SJCRH30 (cell line): Measurements from ENCODE around the gene PYGO2. TPM values are rescaled to one million over a fixed set of nuclear protein-coding genes. Genes with fewer than 3 reads are reported as not detected.
"Not testable (repeated sequence)": the region's sequence is repeated elsewhere in the genome, so short reads cannot be mapped to it uniquely, and the experiment has no call there.

Experiments used
- DNase-seq, 2 experiments: peaks; one replicate each; pipeline ENCODE4 v3.0.0-alpha.2; 2015 to 2020
- H3K27ac ChIP-seq: fragments of 250-450 bp; sonication (Bioruptor Pico); 2 replicates; pipeline ENCODE4 v1.5.1; 2020; ENCODE audit warnings: mild to moderate bottlenecking, moderate library complexity
- H3K27me3 ChIP-seq: fragments of 250-450 bp; sonication (Bioruptor Pico); 2 replicates; pipeline ENCODE4 v1.5.1; 2020; ENCODE audit warnings: mild to moderate bottlenecking, moderate library complexity
- H3K36me3 ChIP-seq: fragments of 250-450 bp; sonication (Bioruptor Pico); 2 replicates; pipeline ENCODE4 v1.5.1; 2020; ENCODE audit warnings: mild to moderate bottlenecking, moderate library complexity
- H3K4me1 ChIP-seq: fragments of 250-450 bp; sonication (Bioruptor Pico); 2 replicates; pipeline ENCODE4 v1.5.1; 2020; ENCODE audit warnings: mild to moderate bottlenecking, moderate library complexity
- H3K4me3 ChIP-seq: fragments of 250-450 bp; sonication (Bioruptor Pico); 2 replicates; pipeline ENCODE4 v1.5.1; 2020; ENCODE audit warnings: mild to moderate bottlenecking, moderate library complexity
- H3K9me3 ChIP-seq: fragments of 250-450 bp; sonication (Bioruptor Pico); replicated peaks from 2 replicates; pipeline ENCODE4 v1.5.1; 2020; ENCODE audit warnings: mild to moderate bottlenecking, moderate library complexity
- total RNA-seq: library from RNA; depleted of rRNA; stranded (reverse); fragments of >200 nt; shearing (Covaris generic); gene quantifications from 2 replicates; pipeline ENCODE4 v1.2.3, GENCODE V29; 2014; rRNA removed

PYGO2 gene
- total RNA-seq, 1 experiment from 2014 or later = 29.8 TPM

GRCh38 chr1:154911691-154912550, 49.7 kb downstream of the PYGO2 start:
- no peak overlapping the region for H3K4me3 ChIP-seq
- H3K27ac ChIP-seq = no peak overlapping the region
- H3K27me3 ChIP-seq = no peaks in the 10 kb centered on the region
- no peaks in the 10 kb centered on the region for H3K9me3 ChIP-seq
- H3K36me3 ChIP-seq = no peaks in the 10 kb centered on the region
- DNase-seq = no peak
- H3K4me1 ChIP-seq = no peaks in the 10 kb centered on the region

DNA sequence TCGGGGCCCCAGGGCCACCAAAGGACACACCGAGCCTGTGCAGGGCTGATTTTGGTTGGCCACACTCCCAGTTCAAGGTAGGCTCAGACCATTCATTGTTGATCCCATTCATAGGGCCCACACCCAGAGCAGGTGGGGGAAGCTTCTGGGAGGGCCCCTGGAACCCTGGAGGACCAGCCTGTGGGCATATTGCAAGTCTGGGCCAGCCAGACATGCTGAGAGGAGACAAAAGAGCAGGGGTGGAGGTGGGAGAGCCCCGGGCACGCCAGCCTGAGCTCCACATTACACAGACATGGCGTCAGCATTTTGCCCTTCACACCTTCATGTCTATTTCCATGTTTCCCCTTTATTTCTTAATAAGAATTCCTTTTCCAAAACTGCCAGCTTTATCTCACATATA, 50.7 kb downstream of the PYGO2 start:
- H3K27ac ChIP-seq = no peak overlapping the region

GRCh38 chr1:154908937-154909336, 52.6 kb downstream of the PYGO2 start:
- no peaks in the 10 kb centered on the region for H3K9me3 ChIP-seq
- no peak overlapping the region for H3K4me3 ChIP-seq
- H3K36me3 ChIP-seq = no peaks in the 10 kb centered on the region
- no peak for DNase-seq
- no peaks in the 10 kb centered on the region for H3K4me1 ChIP-seq
- H3K27me3 ChIP-seq = no peaks in the 10 kb centered on the region
- H3K27ac ChIP-seq = no peak overlapping the region

More for the DNA sequence above, 50.7 kb downstream of the PYGO2 start:
- H3K9me3 ChIP-seq = no peaks in the 10 kb centered on the region
- no peaks in the 10 kb centered on the region for H3K36me3 ChIP-seq
- H3K27me3 ChIP-seq = no peaks in the 10 kb centered on the region
- no peaks in the 10 kb centered on the region for H3K4me1 ChIP-seq
- no peak overlapping the region for H3K4me3 ChIP-seq
- DNase-seq = no peak

- not testable (repeated sequence) for H3K9me3 ChIP-seq, H3K27ac ChIP-seq, H3K4me3 ChIP-seq, H3K27me3 ChIP-seq, H3K36me3 ChIP-seq, DNase-seq, H3K4me1 ChIP-seq
Measured at GRCh38 chr1:154908129-154908528, 53.5 kb downstream of the PYGO2 start.

Other genes with a start within 250 kb of the PYGO2 start
- gene KCNN3, start 91.5 kb downstream of the PYGO2 start, total RNA-seq = 27.7 and 29.3 TPM in 2 replicates
- gene PMVK, start 25.1 kb downstream of the PYGO2 start, total RNA-seq = 4.6 and 4.9 TPM in 2 replicates
- gene PBXIP1, start 5.7 kb downstream of the PYGO2 start, total RNA-seq = 40.2 TPM in 2 replicates
- gene SHC1, start 9.0 kb upstream of the PYGO2 start, total RNA-seq = 102 and 110 TPM in 2 replicates
- 299 and 303 TPM in 2 replicates for gene CKS1B, start 12.9 kb upstream of the PYGO2 start, total RNA-seq
- gene FLAD1, start 21.6 kb upstream of the PYGO2 start, total RNA-seq = 25.6 and 28.0 TPM in 2 replicates
- gene LENEP, start 31.8 kb upstream of the PYGO2 start, total RNA-seq = not detected in 2 replicates
- 4.8 and 5.6 TPM in 2 replicates for gene ZBTB7B, start 41.0 kb upstream of the PYGO2 start, total RNA-seq
- gene DCST2, start 72.0 kb upstream of the PYGO2 start, total RNA-seq = not detected in 2 replicates
- not detected in 2 replicates for gene DCST1, start 72.0 kb upstream of the PYGO2 start, total RNA-seq
- gene ADAM15, start 89.5 kb upstream of the PYGO2 start, total RNA-seq = 16.9 and 18.3 TPM in 2 replicates
- 15.3 and 17.8 TPM in 2 replicates for gene EFNA4, start 102.0 kb upstream of the PYGO2 start, total RNA-seq
- gene EFNA3, start 117.1 kb upstream of the PYGO2 start, total RNA-seq = 3.5 and 4.2 TPM in 2 replicates
- gene EFNA1, start 166.1 kb upstream of the PYGO2 start, total RNA-seq = 1.8 and 2.2 TPM in 2 replicates
- 12.9 and 14.8 TPM in 2 replicates for gene SLC50A1, start 174.1 kb upstream of the PYGO2 start, total RNA-seq
- 16.1 and 16.8 TPM in 2 replicates for gene DPM3, start 178.7 kb upstream of the PYGO2 start, total RNA-seq
- gene KRTCAP2, start 211.5 kb upstream of the PYGO2 start, total RNA-seq = 84.2 and 90.9 TPM in 2 replicates
- gene TRIM46, start 212.1 kb upstream of the PYGO2 start, total RNA-seq = 0.79 and 1.0 TPM in 2 replicates
- 4.1 and 4.5 TPM in 2 replicates for gene THBS3, start 246.1 kb upstream of the PYGO2 start, total RNA-seq
- 25.2 and 31.7 TPM in 2 replicates for gene MTX1, start 246.9 kb upstream of the PYGO2 start, total RNA-seq